GM20000 (cell line): ENCODE results near the gene PHLPP1.

Source experiments
- DNase-seq: peaks from one replicate; pipeline ENCODE4 v3.0.0; 2012; ENCODE audit warnings: low spot score
- CTCF ChIP-seq: IDR thresholded peaks from 2 replicates; pipeline ENCODE4 v1.5.1; 2012; ENCODE audit warnings: mild to moderate bottlenecking, control low read depth; ENCODE audit errors: extremely low read depth, missing control alignments

The PHLPP1 gene

GRCh38 chr18:62777814-62778213 lies 62.5 kb downstream of the PHLPP1 start:
- DNase-seq = no peak
- no peak for TF ChIP-seq CTCF

GRCh38 chr18:62778976-62779869 lies 63.9 kb downstream of the PHLPP1 start:
- DNase-seq = no peak
- no peak for TF ChIP-seq CTCF

GRCh38 chr18:62781262-62781661 lies 65.9 kb downstream of the PHLPP1 start:
- no peak for TF ChIP-seq CTCF
- no peak for DNase-seq

GRCh38 chr18:62781893-62782292 lies 66.6 kb downstream of the PHLPP1 start:
- no peak for DNase-seq
- TF ChIP-seq CTCF = no peak

- TF ChIP-seq CTCF = no peak
- DNase-seq = peak; percentile 23
Measured at GRCh38 chr18:62784338-62784965, 69.1 kb downstream of the PHLPP1 start.

- TF ChIP-seq CTCF = no peak
- no peak for DNase-seq
Measured at GRCh38 chr18:62784966-62785413, 69.6 kb downstream of the PHLPP1 start.

GRCh38 chr18:62786689-62787088 lies 71.3 kb downstream of the PHLPP1 start:
- DNase-seq = no peak
- no peak for TF ChIP-seq CTCF
